Suppressor macrophage (primary cell): Measurements from ENCODE around the gene SDK2.
A peak's percentile ranks its signal among the peaks of the same experiment; 100 is the strongest.

Experiments used
- DNase-seq, 4 experiments: peaks; one replicate each; pipeline ENCODE4 v3.0.0-alpha.2; 2020 to 2022

The SDK2 gene

DNA sequence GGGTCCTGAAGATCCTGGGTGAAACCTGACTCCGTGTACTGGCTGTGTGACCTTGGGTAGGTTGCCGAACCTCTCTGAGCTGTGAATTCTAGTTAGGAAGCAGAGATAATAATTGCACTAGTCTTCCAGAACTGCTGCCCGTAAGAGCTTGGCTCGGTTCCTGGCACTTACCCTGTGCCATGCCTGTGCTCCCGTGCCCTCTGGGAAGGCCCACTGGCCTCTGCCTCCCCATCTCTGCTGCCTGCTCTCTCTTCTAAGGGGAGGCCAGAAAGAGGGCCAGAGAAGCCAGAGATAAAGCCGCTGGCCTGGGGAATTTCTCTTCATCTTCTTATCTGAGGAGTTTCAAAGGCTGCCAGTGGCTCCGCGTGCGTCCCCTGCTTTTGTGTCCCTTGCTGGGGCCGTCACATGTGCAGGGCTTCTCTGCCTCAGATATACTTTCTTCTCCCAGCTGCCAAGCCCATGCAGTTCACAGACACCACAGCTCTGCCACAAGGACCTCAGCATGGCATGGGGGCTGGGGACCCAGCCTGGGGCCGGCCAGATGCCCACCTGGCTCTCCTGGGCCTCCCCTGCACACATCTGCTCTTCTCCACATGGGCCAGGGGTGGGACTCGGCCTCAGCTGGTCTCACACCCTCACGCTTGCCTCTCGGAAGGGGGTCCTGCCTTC is 145.2 kb downstream of the SDK2 start:
- no peak for DNase-seq

DNA sequence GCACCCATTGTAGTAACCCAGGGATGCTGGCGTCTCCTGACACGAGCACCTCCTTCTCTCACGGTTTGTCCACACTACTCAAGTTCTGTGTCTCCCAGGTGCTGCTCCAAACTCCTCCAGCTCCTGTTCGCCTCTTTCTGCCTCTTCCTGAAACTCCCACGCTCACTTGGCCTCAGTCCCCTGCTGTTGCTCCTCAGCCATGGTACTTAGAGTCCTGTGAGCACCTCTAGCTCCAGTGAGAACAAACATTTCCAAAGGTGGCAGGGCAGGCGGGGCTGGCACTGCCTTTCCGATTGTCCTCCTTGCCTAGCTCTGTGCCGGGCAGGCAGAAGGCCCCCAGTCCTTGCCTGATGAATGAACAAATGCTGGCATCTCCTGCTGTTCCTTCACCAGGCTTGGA is 146.1 kb downstream of the SDK2 start:
- DNase-seq, result no peak

DNA sequence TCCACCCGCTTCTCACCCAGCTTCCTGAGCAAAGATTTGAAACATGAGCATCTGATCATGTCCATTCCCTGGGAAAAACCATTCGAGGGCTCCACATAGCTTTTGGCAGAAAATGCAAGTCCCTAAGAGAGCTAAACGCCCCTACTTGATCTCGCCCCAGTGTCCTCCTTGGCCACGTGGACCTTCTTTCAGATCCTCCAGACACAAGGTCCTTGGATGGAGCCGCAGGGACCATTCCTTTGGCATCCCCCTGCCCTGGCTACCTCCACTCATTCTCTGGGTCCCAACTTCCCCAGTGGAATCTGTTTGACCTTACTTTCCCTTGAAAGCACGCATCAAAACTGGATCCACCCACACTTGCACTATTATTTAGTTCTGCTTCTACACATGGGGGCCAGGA is 146.5 kb downstream of the SDK2 start:
- no peak for DNase-seq

DNA sequence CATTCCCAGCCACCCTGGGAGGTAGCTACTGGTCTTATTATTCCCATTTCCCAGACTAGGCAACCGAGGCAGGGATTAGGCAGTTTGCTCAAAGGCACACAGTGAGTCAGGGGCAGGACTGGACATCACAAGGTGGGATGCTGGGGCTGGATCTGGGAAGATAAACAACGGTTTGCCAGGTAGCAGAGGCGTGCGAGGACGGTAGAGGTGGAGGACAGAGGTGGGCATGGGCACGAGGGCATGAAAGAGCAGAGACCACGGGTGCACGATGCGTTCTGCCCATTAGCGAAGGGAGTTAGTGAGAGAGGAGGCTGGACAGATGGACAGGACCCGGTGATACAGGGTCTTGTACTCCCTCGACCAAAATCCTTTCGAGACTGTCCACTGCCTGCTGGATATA is 148.0 kb downstream of the SDK2 start:
- no peak for DNase-seq

DNA sequence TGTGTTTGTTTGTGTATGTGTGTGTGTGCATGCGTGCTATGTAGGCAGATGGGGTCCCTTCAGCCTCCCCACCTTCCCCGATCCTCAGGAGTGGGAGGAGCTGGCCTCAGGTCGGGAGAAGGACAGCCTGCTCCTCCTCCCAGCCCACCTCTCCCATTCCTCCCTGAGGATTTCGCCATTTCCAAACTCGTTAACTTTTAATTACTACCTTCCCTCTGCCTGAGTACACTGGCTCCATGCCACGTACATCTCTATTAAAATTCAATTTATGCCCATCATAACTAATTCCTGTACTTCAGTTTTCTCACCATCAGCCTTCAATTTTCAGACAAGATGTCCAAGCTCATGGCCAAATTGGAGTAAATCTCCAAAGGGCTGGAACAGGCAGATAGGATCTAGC is 148.6 kb downstream of the SDK2 start:
- no peak for DNase-seq

DNA sequence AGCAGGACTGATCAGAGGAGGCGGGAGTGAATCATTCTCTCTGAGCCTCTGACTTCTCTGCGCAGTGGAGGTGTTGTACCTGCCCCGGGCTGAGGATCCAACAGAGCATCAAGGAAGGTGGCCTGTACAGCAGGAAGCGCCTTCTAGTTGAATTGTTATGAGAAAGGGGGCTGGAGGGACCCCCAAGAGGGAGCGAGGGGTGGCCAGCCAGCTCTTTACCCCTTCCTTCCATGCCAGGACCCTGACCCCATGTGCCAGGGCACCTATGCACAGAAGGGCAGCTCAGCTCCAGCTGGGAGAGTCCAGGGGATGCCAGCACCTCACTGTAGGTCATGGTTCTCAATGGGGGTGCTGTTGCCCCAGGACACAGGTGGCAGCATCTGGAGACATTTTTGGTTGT is 149.3 kb downstream of the SDK2 start:
- DNase-seq, result no peak

DNA sequence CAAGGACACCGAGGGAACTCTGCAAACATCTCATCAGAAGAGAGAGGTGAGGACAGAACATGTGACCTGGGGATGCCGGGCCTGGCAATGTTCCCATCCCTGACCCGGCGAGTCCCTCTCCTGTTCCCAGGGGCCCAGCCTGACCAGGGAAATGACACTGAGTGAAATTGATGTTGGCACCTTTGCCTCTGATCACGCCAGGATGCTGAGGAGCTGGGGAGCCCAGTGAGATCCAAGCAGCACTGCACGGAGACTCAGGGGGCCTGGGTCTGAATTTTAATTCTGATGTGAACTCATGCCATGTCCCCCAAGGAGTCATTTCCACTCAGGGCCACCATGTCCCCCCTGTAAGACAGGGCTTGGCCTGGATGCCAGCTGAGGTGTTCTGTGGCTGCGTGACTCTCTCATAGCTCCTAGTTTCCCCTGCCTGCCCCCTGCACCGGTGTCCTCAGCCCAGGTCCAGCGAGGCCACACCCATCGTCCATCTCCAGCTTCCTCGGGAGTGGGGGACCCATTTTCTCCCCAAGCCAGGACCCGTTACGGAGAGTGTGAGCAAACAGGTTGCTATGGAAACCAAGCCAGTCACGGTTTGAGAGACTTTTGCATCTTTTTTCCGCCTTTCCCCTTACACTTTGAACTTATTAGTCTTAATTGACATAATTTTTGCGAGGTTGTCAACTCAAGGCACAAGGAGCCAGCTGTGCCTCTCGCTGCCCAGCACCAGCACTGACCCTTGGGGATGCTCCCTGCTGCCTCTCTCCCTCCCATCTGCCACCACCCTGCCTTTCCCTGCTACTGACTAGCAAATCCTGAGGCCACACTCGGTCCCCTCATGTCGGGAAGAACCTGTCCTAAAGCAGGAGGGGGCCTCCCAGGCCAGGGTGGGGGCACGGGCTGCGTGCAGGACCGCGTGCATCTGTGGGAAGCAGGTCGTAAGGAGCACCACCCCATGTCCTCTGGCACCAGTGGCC is 150.0 kb downstream of the SDK2 start:
- no peak for DNase-seq

DNA sequence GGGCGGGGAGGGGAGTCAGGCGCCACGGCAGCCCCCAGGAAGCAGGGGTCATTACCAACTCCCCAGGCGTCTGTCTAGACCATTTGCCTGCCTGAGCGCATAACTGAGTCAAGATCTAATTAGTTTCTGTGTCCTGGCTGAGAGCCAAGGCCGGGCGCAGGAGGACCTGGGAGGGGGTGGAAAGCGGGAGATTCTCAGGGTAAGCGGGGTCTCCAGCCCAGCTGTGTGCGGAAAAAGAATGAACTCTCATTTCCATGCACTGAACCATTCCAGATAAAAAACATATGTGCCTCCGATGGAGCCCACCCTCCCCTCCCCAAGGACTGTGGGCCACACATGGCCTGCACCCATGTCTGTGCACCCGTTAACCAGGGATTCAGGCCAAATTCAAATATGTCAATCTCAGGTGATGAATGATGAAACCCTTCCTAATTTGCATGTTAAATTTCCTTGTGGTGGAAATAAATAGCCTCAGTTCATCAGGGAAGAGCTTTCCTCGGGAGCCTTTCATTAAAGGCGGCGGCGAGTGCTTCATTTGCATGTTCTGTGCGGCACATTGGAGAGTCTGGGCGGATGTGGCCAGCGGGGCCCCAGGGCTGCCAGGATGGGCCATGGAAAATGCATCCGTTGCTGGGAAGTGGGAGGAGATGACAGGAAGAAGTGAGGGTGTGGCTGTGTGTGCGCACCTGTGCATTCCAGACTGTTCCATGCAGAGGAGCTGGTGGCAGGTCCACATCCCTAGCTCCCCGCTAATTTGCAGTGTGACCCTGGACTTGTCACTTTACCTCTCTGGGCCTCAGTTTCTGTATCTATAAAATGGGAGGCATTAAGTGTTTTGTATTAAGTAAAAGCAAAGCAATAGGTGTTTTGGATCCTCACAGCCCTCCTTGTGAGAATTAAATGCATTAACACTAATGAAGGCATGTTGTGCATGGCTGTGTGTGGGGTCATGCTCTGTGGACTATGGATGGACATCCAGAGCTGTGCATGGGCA is 151.1 kb downstream of the SDK2 start:
- no peak for DNase-seq

DNA sequence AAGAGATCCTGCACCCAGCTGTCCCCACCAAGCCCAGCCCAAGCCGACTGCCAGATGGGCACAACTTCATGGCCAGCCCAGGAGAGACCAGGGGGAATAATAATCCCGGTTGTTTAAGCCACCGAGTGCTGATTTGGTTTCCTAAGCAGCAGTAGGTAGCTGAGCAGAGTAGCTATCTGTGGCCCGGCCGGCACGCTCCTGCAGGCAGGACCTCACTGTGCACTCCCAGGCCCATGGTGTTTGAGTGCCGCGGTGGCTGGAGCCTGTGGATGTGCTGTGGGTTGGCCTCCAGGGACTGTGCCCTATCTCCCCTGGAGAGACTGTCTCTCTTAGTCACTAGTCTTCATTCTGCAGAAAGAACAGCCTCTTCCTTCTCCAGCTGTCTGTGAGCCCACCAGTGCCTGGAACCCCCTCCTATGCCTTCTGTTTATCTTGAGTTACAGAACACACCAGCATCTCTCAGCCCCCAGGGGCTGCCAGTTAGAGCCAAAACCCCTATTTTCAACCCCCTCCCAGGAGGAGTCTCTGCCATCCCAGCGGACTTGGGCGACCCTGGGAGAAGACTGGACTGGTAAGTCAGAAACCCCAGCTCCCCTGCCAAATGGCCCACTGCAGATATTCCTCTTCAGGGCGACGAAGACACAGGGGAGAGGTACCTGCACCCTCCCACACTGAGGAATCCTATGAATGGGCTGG is 152.0 kb downstream of the SDK2 start:
- no peak for DNase-seq

DNA sequence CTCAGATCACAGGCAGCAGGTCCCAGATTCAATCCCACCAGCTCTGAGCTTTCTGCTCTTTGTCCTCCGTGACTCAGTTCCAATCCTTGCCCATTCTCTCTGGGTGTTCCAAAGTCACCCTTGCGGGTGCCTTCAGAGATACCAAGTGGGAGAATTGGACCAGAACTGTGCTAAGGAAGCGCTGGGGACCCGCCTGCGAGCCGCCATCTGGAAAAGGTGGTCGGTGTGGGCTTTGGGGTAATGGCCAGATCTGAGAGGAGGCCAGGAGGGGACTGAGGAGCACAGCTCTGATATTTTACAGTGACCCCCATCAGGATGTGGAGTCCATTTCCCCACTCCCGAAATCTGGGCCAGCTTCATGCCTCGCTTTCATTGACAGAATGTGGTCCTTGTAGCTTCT is 152.6 kb downstream of the SDK2 start:
- DNase-seq, result no peak

DNA sequence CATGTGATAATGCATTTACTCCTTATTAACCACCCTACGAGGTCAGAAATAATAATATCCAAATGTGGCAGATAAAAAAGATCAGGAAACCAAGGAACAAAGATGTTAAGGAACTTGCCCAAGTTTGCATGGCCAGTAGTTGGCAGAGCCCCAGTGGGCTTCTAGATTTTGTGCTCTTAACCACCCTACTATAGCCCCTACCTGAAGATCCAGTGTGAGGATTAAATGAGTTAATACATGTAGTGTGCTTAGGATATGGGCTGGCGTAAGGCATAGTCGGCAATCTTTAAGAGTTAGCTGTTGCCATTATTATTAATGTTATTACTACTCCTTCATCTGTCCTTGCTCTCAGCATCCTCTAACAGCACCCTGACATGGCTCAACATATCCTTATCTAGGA is 153.4 kb downstream of the SDK2 start:
- no peak for DNase-seq

DNA sequence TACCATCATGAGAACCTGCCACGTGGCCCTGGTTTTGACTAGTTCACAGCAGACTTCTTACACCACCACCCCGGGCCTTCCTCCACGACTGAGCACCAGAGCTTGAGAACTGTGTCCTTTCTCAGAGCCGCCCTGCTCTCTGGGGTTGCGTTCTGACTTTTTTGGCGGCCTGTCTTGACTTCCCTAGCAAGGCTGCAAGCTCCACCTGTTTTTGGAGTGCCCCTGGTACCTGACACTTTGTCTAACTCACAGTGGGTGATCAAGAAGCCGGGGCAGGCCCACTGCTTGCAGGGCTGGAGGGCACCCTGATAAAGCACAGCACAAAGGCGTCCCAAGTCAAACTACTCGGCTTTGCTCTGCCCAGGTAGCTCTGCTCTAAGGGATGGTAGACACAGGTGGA is 154.3 kb downstream of the SDK2 start:
- no peak for DNase-seq

DNA sequence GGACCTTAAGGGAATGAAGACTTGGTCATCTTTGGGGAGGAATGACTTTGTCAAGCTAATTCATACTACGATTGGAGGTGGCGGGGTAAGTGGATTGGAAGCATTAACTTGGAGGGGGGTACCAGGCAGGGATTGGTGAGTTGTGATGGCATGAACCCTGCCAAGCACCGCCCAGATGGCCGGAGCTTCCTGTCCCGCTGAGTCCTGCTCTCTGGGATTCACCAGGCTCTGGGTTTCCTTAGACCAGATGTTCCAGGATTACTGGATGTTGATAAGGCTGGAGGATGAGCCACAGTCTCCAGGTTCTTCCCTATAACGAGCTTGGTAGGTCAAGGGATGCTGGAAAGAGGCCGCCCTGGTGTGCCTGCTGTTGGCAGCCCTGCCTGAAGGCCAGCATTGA is 154.9 kb downstream of the SDK2 start:
- no peak for DNase-seq

DNA sequence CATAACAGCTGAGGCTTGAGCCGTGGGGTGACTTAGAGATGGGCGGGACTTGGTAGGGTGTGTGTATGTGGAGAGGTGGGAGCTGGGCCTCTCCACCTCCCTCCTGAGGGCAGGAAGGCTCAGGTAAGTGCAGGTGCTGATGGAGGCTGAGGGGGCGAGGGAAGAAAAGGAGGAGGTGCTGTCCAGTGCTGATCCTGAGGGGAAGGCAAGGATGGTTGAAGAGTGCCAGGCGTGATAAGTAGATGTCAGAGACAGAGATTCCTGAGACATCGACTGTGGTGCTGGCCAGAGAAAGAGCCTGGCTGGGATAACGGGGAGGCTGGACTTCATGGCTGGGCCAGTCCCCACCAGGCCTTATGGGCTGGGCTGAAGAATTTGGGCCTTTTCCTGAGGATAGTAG is 159.1 kb downstream of the SDK2 start:
- DNase-seq, result no peak

DNA sequence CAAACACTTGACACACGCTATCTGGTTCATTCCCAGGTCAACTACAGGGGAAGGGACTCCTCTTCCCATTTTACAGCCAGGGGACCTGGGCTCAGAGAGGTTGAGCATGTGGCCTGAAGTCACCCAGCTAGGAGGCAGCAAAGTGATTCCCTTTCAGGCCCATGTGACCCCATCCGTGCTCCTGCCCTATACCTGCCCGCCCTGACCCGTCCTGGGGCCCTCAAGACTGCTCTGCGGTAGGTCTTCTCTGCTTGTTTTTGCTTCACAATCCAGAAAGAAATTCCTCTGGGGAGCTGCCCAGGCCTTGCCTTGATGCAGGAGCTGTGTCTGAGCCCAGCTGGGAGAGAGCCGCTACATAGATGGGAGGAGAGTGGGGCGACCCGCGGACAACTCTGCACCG is 161.4 kb downstream of the SDK2 start:
- DNase-seq, result no peak

DNA sequence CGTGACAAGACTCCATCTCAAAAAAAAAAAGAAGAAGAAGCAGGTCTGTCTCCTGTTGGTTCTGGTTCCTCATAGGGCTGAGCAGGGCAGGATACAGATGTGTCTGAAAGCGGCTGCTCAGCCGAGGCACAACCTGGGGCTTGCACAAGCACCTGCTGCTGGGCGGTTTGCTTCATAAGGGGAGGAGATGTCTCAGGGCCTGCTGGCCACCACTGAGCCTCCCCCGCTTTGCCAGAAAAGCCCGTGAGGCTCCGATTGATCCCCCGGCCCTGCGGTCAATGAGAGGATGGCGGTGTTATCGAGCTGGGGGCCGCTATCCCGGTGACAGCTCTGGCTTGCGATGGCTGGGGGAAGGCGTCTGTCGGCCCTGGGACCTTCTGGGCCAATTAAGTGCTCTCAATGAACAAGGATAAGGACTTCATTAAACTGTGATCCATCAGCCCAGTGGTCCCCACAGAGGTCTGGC is 162.0 kb downstream of the SDK2 start:
- DNase-seq, result peak; percentile 14 to 46 (median 36)

DNA sequence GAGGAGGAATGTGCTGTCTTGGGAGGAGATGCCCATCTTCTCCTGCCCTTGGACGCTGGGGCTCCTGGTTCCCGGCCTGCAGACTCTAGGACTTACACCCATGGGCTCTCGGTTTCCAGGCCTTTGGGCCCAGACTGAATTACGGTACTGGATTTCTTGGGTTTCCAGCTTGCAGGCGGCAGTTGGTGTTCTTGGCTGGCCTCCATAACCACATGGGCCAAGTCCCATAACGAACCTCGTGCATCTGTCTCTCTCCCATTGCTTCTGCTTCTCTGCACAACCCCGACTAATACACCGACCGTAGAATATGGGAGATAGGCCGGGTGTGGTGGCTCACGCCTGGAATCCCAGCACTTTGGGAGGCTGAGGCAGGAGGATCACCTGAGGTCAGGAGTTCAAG is 162.6 kb downstream of the SDK2 start:
- DNase-seq, result no peak

DNA sequence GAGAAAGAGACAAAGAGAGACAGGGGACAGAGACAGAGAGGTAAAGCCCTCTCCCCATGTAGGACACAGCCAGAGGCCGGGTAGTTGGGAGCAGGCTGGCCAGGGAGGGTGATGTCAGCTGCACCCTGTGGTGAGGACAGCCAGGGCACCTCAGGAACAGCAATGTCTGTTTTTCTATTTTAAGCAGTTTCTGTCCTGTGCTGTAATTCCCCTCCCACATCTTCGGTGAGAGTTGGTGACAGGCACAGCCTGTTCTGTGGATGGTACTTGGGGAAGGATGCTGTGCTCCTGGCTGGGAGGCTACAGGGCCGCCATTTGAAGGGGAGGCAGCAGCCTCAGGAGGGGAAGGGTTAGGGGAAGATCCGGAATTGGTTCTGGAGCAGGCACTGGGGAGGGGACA is 163.5 kb downstream of the SDK2 start:
- peak in 3 of 4 experiments; percentile 12 to 36 (median 20) for DNase-seq

DNA sequence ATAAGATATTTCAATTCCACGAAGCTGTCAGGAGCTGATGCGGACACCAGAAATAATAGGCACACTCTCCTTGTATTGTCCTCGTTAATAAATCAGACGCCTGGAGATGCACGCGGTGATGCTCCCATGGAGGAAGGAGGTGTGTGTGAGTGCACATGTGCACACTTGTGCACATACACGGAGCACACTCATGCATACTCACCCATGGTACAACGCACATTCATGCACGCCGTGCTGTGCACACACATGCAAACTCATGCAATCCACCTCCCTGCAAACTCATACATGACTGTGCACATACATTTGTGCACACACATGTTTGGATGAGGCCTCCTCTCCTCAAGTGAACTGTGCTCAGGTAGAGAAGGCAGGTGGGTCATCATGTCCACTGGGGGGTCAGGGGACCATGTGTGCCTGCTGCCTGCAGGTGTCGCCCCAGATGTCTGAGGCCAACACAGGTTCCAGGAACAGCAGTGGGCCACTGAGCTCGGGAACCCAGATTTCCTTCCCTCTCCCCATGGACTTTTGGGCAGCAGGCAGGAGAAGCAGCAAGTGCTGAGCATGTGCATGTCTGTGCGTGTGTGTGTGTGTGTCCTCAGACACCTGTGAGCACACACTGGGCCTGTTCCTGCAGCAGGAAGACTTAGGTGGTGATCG is 165.3 kb downstream of the SDK2 start:
- no peak for DNase-seq

DNA sequence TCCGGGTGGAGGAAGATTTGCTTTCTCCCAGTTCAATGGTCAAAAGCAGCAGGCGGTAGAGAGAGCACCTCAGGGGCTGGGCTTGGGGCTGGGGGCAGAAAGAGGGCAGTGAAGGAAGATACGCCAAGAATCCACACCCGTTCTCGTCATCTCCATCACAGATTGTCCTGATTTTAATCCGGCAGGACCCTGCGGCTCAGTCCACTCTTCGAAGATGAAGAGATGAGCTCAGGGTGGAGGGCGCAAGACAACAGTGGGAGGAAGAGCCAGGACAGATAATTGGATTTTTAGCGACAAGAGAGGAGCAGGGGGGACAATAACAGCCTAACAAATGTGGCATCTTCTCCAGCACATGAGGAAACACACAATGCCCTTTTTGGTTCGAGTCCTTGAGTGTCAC is 165.9 kb downstream of the SDK2 start:
- DNase-seq, result no peak

DNA sequence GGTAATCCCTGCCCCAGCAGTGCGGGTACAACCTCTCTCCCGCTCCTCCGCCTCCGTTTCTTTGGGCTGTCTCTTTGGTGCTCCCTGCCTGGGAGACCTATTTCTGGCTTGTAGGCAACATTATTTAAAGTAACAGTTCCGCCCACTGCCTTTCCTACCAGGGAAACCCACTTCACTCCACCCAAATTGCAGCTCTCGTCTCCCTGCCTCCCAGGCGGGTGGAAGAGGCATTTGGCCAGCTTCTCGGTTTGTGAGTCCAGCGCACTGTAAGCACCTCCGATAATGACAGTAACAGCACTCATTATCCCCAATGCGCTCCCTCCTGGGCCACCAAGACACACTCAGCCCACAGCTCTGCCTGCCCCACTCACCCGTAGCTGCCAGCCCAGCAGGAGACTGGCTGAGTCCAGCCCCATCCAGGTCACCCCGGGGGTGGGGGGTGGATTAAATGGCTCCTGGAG is 167.3 kb downstream of the SDK2 start:
- no peak for DNase-seq
